Muscle layer of colon (tissue), 2 donors: ENCODE measurements around the gene UGT2A3.
"Not testable (repeated sequence)": the region's sequence is repeated elsewhere in the genome, so short reads cannot be mapped to it uniquely, and the experiment has no call there.

Source experiments
- H3K27ac ChIP-seq: one replicate; pipeline ENCODE4 v1.7.0; 2013; ENCODE audit warnings: low read depth, mild to moderate bottlenecking, low read length, moderate library complexity
- H3K27me3 ChIP-seq, 2 donors: one replicate each; pipeline ENCODE4 v1.7.0; 2013; ENCODE audit warnings: low read length in 2 of 2, mild to moderate bottlenecking in 2 of 2; ENCODE audit not compliant: insufficient read depth in 2 of 2, control insufficient read depth in 1 of 2
- H3K36me3 ChIP-seq: one replicate; pipeline ENCODE4 v1.7.0; 2013; ENCODE audit warnings: mild to moderate bottlenecking, low read length; ENCODE audit not compliant: insufficient read depth
- H3K4me1 ChIP-seq: one replicate; pipeline ENCODE4 v1.7.0; 2013; ENCODE audit warnings: mild to moderate bottlenecking, low read length; ENCODE audit not compliant: insufficient read depth
- H3K4me3 ChIP-seq, 2 donors: one replicate each; pipeline ENCODE4 v1.7.0; 2013; ENCODE audit warnings: low read length in 2 of 2, low read depth in 1 of 2, mild to moderate bottlenecking in 1 of 2, moderate library complexity in 1 of 2
- H3K9ac ChIP-seq: one replicate; pipeline ENCODE4 v1.7.0; 2013; ENCODE audit warnings: low read length
- H3K9me3 ChIP-seq: one replicate; pipeline ENCODE4 v1.7.0; 2013; ENCODE audit warnings: mild to moderate bottlenecking, low read length
- donor health status: abdominal sarcoma.
- donor health status: Adenocarcinoma of cecum.

UGT2A3 gene

DNA sequence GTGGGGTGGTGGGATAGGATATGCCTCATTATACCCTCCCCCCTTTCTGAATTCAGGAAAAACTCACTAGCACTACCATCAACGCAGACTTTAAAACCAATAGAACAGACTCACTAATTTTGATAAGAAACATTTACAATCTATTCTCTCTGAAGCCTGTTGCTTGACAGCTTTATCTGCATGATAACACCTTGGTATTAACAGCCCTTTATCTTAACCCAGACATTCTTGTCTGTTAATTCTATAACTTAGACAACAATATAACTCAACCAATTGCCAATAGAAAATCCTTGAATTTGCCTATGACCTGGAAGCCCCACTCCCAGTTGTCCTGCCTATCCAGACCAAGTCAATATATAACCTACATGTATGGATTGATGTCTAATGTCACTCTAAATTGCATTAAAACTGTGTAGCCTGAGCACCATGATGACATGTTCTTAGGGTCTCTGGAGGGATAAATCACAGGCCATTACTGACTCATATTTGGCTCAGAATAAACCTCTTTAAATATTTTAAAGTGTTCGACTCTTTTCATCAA is 1.5 kb upstream of the UGT2A3 start:
- no peaks in the 10 kb centered on the region for H3K36me3 ChIP-seq
- H3K4me1 ChIP-seq, result no peaks in the 10 kb centered on the region
- H3K27me3 ChIP-seq, result no peaks in the 10 kb centered on the region
- no peaks in the 10 kb centered on the region for H3K9me3 ChIP-seq
- no peak overlapping the region for H3K9ac ChIP-seq
- H3K4me3 ChIP-seq, result no peak overlapping the region
- H3K27ac ChIP-seq, result no peak overlapping the region

DNA sequence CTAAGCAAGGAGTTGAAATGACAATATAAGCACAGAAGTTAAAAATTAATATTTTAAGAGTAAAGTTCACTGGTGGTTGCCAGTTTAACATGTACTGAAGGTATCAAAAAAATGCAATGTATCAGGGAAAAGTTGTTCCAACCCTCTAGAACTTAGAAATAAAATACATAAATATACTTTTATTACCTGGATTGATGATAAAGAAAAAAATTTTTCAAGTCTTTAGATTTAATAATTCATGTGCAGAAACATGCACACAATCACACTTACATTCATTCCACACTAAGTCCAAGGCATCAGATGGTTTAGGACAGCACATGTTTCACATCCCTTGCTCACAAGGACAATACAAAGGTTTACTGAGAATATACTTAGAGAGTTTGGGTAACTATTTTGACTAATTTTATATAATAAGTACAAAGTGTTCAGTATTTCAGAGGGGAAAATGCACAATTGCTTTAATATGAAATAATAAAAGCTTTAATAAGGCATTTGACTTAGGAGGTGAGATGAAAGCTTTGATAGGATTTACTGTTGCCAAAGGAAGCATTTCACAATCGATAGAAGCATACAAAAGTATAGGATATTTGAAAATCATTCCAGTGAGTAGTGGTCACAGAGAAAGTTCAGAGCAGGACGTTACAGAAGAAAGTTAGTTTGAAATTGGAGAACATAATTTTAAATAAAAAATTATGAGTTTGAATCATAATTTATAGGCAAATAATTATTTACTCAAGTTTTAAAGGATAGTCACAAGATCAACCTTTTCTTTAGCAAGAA is 392 bp upstream of the UGT2A3 start:
- Histone ChIP-seq H3K36me3 (no peaks in the 10 kb centered on the region), H3K9me3 (no peaks in the 10 kb centered on the region), H3K4me1 (no peaks in the 10 kb centered on the region), H3K4me3 (no peak overlapping the region), H3K27me3 (no peaks in the 10 kb centered on the region), H3K9ac (no peak overlapping the region), H3K27ac (no peak overlapping the region)

DNA sequence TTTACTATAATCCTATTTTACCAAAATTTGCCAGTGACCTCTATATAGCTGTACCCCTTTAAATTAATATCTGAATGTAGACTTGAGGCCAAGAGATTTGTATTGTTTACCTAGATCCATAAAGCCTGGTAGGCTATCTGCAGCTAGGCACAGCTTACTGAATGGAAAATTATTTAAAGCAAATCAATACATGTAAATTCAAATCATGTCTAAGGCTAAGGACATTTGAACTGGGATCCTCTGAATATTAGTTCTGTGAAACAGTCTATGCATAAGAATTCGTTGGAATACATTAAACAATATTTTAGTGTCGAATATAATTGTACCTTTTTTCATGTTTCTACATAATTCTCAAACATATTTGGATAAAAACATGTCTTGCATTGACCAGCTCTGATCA is 1.6 kb downstream of the UGT2A3 start:
- Histone ChIP-seq H3K9ac (no peak overlapping the region), H3K9me3 (no peaks in the 10 kb centered on the region), H3K27me3 (no peaks in the 10 kb centered on the region), H3K4me1 (no peaks in the 10 kb centered on the region), H3K4me3 (no peak overlapping the region), H3K27ac (no peak overlapping the region), H3K36me3 (no peaks in the 10 kb centered on the region)

DNA sequence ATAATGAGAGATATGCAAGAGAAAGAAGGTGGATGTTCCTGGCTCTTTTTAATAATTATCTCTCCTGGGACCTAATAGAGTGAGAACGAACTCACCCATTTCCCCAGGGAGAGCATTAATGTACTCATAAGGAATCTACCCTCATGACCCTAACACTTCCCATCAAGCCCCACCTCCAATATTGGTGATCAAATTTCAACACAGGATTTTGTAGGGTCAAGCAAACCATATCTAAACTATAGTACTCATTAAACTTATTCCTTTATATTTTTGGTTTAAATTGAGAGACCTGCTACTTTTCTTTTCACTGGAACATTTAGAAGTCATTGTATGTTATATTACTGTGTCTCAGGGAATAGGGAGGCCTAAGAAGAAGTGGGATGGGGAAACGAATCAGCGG is 2.6 kb downstream of the UGT2A3 start:
- Histone ChIP-seq H3K9ac (no peak overlapping the region), H3K27ac (no peak overlapping the region)

DNA sequence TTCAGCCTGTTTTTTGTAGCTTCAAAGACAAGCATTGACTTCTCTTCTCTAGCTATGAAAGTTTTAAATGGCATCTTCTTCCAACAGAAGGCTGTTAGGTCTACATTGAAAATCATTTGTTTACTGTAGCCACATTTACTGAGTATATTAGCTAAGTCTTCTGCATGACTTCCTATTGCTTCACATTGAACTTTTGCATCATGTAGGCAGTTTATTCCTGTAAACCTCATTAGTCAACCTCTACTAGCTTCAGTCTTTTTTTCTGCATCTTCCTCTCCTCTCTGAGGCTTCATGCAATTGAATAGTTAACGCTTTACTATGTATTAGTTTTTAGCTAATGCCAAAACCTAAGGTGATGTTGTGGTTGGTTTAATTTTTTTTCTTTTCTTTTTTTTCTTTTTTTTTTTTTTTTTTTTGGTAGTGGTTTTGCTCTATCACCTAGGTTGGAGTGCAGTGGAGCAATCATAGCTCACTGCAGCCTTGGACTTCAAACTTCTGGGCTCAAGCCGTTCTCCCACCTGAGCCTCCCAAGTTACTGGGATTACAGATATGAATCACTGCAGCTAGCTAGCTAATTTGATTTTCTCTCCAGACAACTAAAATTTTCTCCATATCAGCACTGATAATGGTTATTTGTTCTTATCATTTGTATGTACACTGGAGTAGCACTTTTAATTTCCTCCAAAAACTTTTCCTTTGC is 3.4 kb downstream of the UGT2A3 start:
- no peaks in the 10 kb centered on the region for H3K9me3 ChIP-seq
- H3K4me1 ChIP-seq, result no peaks in the 10 kb centered on the region
- H3K36me3 ChIP-seq, result no peaks in the 10 kb centered on the region
- no peak overlapping the region for H3K27ac ChIP-seq
- H3K4me3 ChIP-seq, result no peak overlapping the region
- H3K27me3 ChIP-seq, result no peaks in the 10 kb centered on the region
- H3K9ac ChIP-seq, result no peak overlapping the region

More for the DNA sequence above, 2.6 kb downstream of the UGT2A3 start:
- no peaks in the 10 kb centered on the region for H3K9me3 ChIP-seq
- no peaks in the 10 kb centered on the region for H3K36me3 ChIP-seq
- no peak overlapping the region for H3K4me3 ChIP-seq
- H3K4me1 ChIP-seq, result no peaks in the 10 kb centered on the region
- H3K27me3 ChIP-seq, result no peaks in the 10 kb centered on the region

DNA sequence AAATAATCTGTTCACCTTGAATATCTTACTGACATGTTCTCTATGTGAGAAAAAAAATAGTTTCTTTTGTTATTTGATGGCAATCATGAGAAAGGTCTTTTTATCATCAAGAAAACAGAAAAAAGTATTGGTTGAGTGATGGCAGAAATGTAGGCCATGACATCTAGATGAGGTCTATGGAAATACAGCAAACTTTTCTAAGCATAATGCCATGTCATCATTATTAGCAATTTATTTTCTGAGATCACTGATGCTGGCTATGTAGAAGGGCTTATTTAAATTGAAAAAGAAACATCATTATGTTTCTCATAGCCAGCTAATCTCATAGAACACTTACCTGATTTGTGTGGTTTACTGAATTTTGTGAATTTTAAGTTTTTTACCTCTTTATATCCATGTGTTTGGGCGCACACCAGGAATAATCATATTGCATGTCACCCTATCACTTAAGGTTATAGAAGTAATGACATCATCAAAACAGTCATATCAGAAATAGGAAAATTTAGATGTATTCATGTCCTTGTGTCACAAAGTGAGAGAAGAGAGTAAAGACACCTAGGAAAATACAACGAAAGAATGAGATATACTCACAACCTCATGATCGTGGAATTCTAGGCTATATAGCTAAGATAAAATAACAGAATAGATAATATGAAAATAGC is 22.4 kb downstream of the UGT2A3 start:
- Histone ChIP-seq H3K27ac (no peak overlapping the region), H3K9ac (no peak overlapping the region), H3K4me1 (no peaks in the 10 kb centered on the region), H3K36me3 (no peaks in the 10 kb centered on the region), H3K9me3 (no peaks in the 10 kb centered on the region), H3K4me3 (no peak overlapping the region), H3K27me3 (no peaks in the 10 kb centered on the region)

DNA sequence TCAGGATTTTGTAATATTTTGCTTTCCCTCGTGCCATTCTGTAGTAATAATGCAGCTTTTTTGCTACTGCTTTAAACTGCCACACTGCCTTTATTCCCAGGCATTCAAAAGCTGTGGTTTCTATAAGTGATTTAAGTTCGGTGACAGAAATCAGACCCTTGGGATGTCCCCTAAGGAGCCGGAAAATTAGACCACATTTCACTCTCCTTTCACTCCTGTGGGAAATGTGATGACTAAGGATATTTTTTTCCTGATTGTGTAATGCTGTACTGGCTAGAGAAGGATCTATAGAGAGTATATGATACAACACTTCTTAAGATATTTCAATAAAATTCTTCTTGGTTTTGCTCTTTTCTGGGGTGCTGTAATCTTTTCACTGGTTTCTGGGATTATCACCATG is 24.4 kb downstream of the UGT2A3 start:
- no peaks in the 10 kb centered on the region for H3K9me3 ChIP-seq
- no peaks in the 10 kb centered on the region for H3K4me1 ChIP-seq
- no peak overlapping the region for H3K9ac ChIP-seq
- H3K4me3 ChIP-seq, result no peak overlapping the region
- no peaks in the 10 kb centered on the region for H3K27me3 ChIP-seq
- H3K27ac ChIP-seq, result no peak overlapping the region
- H3K36me3 ChIP-seq, result no peaks in the 10 kb centered on the region

DNA sequence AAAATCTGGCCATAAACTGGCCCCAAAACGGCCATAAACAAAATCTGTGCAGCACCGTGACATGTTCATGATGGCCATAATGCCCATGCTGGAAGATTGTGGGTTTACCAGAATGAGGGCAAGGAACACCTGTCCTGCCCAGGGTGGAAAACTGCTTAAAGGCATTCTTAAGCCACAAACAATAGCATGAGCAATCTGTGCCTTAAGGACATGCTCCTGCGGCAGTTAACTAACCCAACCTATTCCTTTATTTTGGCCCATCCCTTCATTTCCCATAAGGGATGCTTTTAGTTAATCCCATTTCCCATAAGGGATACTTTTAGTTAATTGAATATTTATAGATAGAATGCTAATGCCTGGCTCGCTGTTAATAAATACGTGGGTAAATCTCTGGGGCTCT is 29.4 kb downstream of the UGT2A3 start:
- H3K9ac ChIP-seq, H3K27me3 ChIP-seq, H3K4me3 ChIP-seq, H3K4me1 ChIP-seq, H3K9me3 ChIP-seq, H3K27ac ChIP-seq, H3K36me3 ChIP-seq: not testable (repeated sequence)

DNA sequence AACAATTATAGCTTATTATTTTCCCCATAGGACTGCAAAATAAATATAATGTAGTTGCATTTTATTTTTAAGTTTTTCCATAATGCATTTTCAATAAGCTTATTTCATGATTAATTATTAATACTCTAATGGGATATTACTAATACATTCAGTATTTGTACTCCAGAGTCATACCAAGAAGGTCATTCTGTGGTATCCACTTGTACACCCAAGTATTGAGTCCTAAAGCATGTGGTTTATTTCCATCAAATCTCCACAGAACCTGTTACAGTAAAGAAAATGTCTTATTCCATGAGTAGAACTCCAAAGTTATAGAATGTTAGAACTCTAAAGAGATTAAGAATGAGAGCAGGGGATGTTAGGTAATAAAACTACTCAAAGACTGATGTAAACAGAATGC is 30.6 kb downstream of the UGT2A3 start:
- no peaks in the 10 kb centered on the region for H3K36me3 ChIP-seq
- H3K9ac ChIP-seq, result no peak overlapping the region
- H3K4me1 ChIP-seq, result no peaks in the 10 kb centered on the region
- no peak overlapping the region for H3K27ac ChIP-seq
- H3K4me3 ChIP-seq, result no peak overlapping the region
- no peaks in the 10 kb centered on the region for H3K9me3 ChIP-seq
- no peaks in the 10 kb centered on the region for H3K27me3 ChIP-seq

DNA sequence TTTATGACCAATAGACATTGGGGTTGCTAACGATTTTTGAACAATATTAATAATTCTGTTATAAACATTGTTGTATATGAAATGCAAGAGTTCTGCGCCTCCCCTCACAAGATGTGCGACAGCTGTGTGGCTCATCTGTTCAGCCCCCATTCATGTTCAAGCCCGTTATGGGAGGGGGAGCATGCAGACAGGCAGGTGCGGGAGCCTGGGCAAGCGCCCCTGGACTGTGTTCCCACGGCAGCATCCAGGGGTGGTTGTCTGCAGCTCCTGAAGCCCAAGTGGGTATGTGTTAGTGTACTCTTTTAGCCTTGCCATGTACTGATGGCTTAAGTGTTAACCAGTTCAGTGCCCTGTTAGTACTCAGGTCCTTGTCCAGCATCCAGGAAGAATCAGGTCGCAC is 34.6 kb downstream of the UGT2A3 start:
- H3K27ac ChIP-seq, result no peak overlapping the region
- no peak overlapping the region for H3K4me3 ChIP-seq
- no peaks in the 10 kb centered on the region for H3K36me3 ChIP-seq
- H3K9me3 ChIP-seq, result no peaks in the 10 kb centered on the region
- H3K27me3 ChIP-seq, result no peaks in the 10 kb centered on the region
- no peak overlapping the region for H3K9ac ChIP-seq
- H3K4me1 ChIP-seq, result no peaks in the 10 kb centered on the region

DNA sequence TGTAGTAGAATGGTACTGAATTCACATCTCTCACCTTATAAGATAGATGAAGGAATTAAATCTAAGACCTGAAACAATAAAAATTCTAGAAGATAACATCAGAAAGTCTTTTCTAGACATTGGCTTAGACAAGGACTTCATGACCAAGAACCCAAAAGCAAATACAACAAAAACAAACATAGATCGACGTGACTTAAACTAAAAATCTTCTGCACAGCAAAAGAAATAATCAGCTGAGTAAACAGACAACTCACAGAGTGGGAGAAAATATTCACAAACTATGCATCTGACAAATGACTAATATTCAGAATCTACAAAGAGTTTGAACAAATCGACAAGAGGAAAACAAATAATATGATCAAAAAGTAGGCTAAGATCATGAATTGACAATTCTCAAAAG is 38.8 kb downstream of the UGT2A3 start:
- Histone ChIP-seq H3K9me3 (no peaks in the 10 kb centered on the region), H3K27me3 (no peaks in the 10 kb centered on the region), H3K36me3 (no peaks in the 10 kb centered on the region), H3K4me1 (no peaks in the 10 kb centered on the region), H3K4me3 (no peak overlapping the region), H3K27ac (no peak overlapping the region), H3K9ac (no peak overlapping the region)
